SK-N-SH (cell line): ENCODE measurements around the gene RAB3IP. TPM values are rescaled to one million over a fixed set of nuclear protein-coding genes. Genes with fewer than 3 reads are reported as not detected.

Source experiments
- CTCF ChIA-PET: fragments of 300-600, 350-600 bp; formaldehyde crosslinking; extraction: SDS; loops from one replicate; lab custom pipeline; 2021; lab: Yijun Ruan, JAX
- POLR2A ChIA-PET: fragments of 350-600 bp; sonication (Branson Sonifier 250); formaldehyde crosslinking; extraction: SDS; loops from one replicate; lab custom pipeline; 2020; ENCODE audit warnings: antibody characterized with exemption, inconsistent platforms; lab: Yijun Ruan, JAX
- DNase-seq: peaks from one replicate; pipeline ENCODE4 v3.0.0; 2012
- H2AFZ ChIP-seq: fragments of 200-600 bp; sonication (generic); 2 replicates; pipeline ENCODE4 v1.8.1; 2016; ENCODE audit warnings: antibody characterized with exemption, mild to moderate bottlenecking, low read depth
- H3F3A ChIP-seq: fragments of 200-600 bp; sonication (generic); replicated peaks from 2 replicates; pipeline ENCODE3; 2016; ENCODE audit warnings: antibody characterized with exemption, mild to moderate bottlenecking; ENCODE audit not compliant: insufficient read depth
- H3K27ac ChIP-seq, 2 experiments: fragments of 200-500 bp in 1 of 2; fragments of 200-600 bp in 1 of 2; sonication (Bioruptor generic) in 1 of 2; sonication (generic), shearing (Covaris generic) in 1 of 2; 2 replicates each; pipeline versions ENCODE4 v1.5.1 to v1.6.1; 2014 to 2016; ENCODE audit warnings: low read depth in 2 of 2, inconsistent platforms in 1 of 2, low read length in 1 of 2, mild to moderate bottlenecking in 1 of 2, mixed read lengths in 1 of 2
- H3K27me3 ChIP-seq: fragments of 200-600 bp; sonication (generic), shearing (Covaris generic); 2 replicates; pipeline ENCODE4 v1.6.1; 2016; ENCODE audit warnings: mixed run types; ENCODE audit not compliant: insufficient read depth
- H3K36me3 ChIP-seq, 2 experiments: fragments of 200-500 bp in 1 of 2; fragments of 200-600 bp in 1 of 2; sonication (Bioruptor generic) in 1 of 2; sonication (generic) in 1 of 2; replicated peaks in 1 of 2; 2 replicates each; pipeline versions ENCODE3 to v1.5.1; 2014 to 2016; ENCODE audit warnings: low read length in 1 of 2, mild to moderate bottlenecking in 1 of 2; ENCODE audit not compliant: insufficient read depth in 2 of 2, control insufficient read depth in 1 of 2
- H3K4me1 ChIP-seq, 2 experiments: fragments of 200-500 bp in 1 of 2; fragments of 200-600 bp in 1 of 2; sonication (Bioruptor generic) in 1 of 2; sonication (generic), shearing (Covaris generic) in 1 of 2; 2 replicates each; pipeline versions ENCODE4 v1.5.1 to v1.6.1; 2014 to 2016; ENCODE audit warnings: low read depth in 1 of 2, low read length in 1 of 2, mixed run types in 1 of 2; ENCODE audit not compliant: insufficient read depth in 2 of 2, control insufficient read depth in 1 of 2
- H3K4me2 ChIP-seq: fragments of 200-600 bp; sonication (generic), shearing (Covaris generic); 2 replicates; pipeline ENCODE4 v1.6.1; 2017; ENCODE audit warnings: mixed run types
- H3K4me3 ChIP-seq, 2 experiments: fragments of 200-500 bp in 1 of 2; fragments of 200-600 bp in 1 of 2; sonication (Bioruptor generic) in 1 of 2; sonication (generic), shearing (Covaris generic) in 1 of 2; 2 replicates each; pipeline versions ENCODE4 v1.5.1 to v1.8.1; 2014 to 2016; ENCODE audit warnings: low read depth in 2 of 2, inconsistent platforms in 1 of 2, low read length in 1 of 2, mild to moderate bottlenecking in 1 of 2, mixed read lengths in 1 of 2, moderate library complexity in 1 of 2
- H3K79me2 ChIP-seq: fragments of 200-600 bp; sonication (generic); 2 replicates; pipeline ENCODE4 v1.8.1; 2017; ENCODE audit warnings: mild to moderate bottlenecking; ENCODE audit not compliant: insufficient read depth
- H3K9ac ChIP-seq: fragments of 200-600 bp; sonication (generic); 2 replicates; pipeline ENCODE4 v1.6.1; 2017; ENCODE audit warnings: mixed run types
- H3K9me2 ChIP-seq: fragments of 200-600 bp; sonication (generic); 2 replicates; pipeline ENCODE4 v1.6.1; 2017; ENCODE audit warnings: mixed run types
- H3K9me3 ChIP-seq: fragments of 200-600 bp; sonication (generic); 2 replicates; pipeline ENCODE4 v1.6.1; 2017; ENCODE audit warnings: mixed run types, mild to moderate bottlenecking, moderate library complexity
- H4K20me1 ChIP-seq: fragments of 200-600 bp; sonication (generic); 2 replicates; pipeline ENCODE4 v1.6.1; 2017; ENCODE audit warnings: mild to moderate bottlenecking, mixed run types; ENCODE audit not compliant: insufficient read depth
- CTCF ChIP-seq: fragments of 200-600 bp; sonication (generic); IDR thresholded peaks from 2 replicates; pipeline ENCODE4 v1.6.1; 2017; ENCODE audit warnings: antibody characterized with exemption, mild to moderate bottlenecking, moderate library complexity
- EZH2phosphoT487 ChIP-seq: fragments of 200-600 bp; sonication (generic); IDR thresholded peaks from 2 replicates; pipeline ENCODE4 v1.6.1; 2017; ENCODE audit warnings: low read depth, mixed run types, mild to moderate bottlenecking, antibody characterized with exemption, moderate library complexity, borderline replicate concordance
- FOXJ3 ChIP-seq: sonication (generic); formaldehyde crosslinking; IDR thresholded peaks from 2 replicates; pipeline ENCODE4 v1.5.1; 2020; ENCODE audit warnings: mild to moderate bottlenecking, missing genetic modification reagents
- FOXM1 ChIP-seq: IDR thresholded peaks from 2 replicates; pipeline ENCODE4 v1.4.0; 2012; ENCODE audit warnings: low read depth, mild to moderate bottlenecking
- GATA2 ChIP-seq: sonication (generic); formaldehyde crosslinking; IDR thresholded peaks from 2 replicates; pipeline ENCODE4 v1.5.0; 2020; ENCODE audit warnings: mild to moderate bottlenecking, missing genetic modification reagents
- IRF3 ChIP-seq: fragments of 150-350 bp; IDR thresholded peaks from 2 replicates; pipeline ENCODE4 v1.6.1; 2016; ENCODE audit warnings: mild to moderate bottlenecking, low read depth, low read length
- NFIC ChIP-seq: IDR thresholded peaks from 2 replicates; pipeline ENCODE4 v1.4.0; 2012; ENCODE audit warnings: borderline replicate concordance
- NRF1 ChIP-seq: IDR thresholded peaks from 2 replicates; pipeline ENCODE4 v1.6.1; 2012; ENCODE audit warnings: low read depth, mild to moderate bottlenecking, low read length
- POLR2AphosphoS5 ChIP-seq: IDR thresholded peaks from 2 replicates; pipeline ENCODE4 v1.6.1; 2012; ENCODE audit warnings: low read depth, low read length
- RAD21 ChIP-seq: IDR thresholded peaks from 2 replicates; pipeline ENCODE4 v1.6.1; 2012; ENCODE audit warnings: mild to moderate bottlenecking, low read length
- REST ChIP-seq: IDR thresholded peaks from 2 replicates; pipeline ENCODE4 v1.6.1; 2012; ENCODE audit warnings: mild to moderate bottlenecking, low read depth, low read length, moderate library complexity
- RFX5 ChIP-seq: IDR thresholded peaks from 2 replicates; pipeline ENCODE4 v1.6.1; 2012; ENCODE audit warnings: mild to moderate bottlenecking, improper control_type of control experiment, low read length
- RXRA ChIP-seq: IDR thresholded peaks from 2 replicates; pipeline ENCODE4 v1.4.0; 2012; ENCODE audit warnings: low read depth, mild to moderate bottlenecking, borderline replicate concordance
- SMC3 ChIP-seq: IDR thresholded peaks from 2 replicates; pipeline ENCODE4 v1.6.1; 2012; ENCODE audit warnings: low read depth, low read length, improper control_type of control experiment
- YY1 ChIP-seq: IDR thresholded peaks from 2 replicates; pipeline ENCODE4 v1.4.0; 2012; ENCODE audit warnings: low read depth, mild to moderate bottlenecking
- WGBS: methylation state at CpG from one replicate; pipeline ENCODE4 v1.1.6; 2017; ENCODE audit warnings: low lambda C conversion rate; 5-methylcytosine and 5-hydroxymethylcytosine counted together
- polyA plus RNA-seq, 3 experiments: library from polyadenylated mRNA; depleted of rRNA; stranded (reverse); fragments of >200 nt; gene quantifications; 2 replicates each; pipeline ENCODE4 v1.2.3, GENCODE V29; 2012
- TF ChIP-seq, protein P1 (sequence below): fragments of 150-350 bp; IDR thresholded peaks from 2 replicates; pipeline ENCODE4 v1.6.1; 2017; ENCODE audit warnings: antibody characterized with exemption, low read length, low read depth, borderline replicate concordance
- TF ChIP-seq, protein P2 (sequence below): IDR thresholded peaks from 2 replicates; pipeline ENCODE4; 2012
- TF ChIP-seq, protein P3 (sequence below): IDR thresholded peaks from 2 replicates; pipeline ENCODE4 v1.4.0; 2012; ENCODE audit warnings: low read depth
- TF ChIP-seq, protein P4 (sequence below): IDR thresholded peaks from 2 replicates; pipeline ENCODE4 v1.4.0; 2012; ENCODE audit warnings: low read depth, borderline replicate concordance

Gene RAB3IP
- polyA plus RNA-seq, 1 of the 3 experiments (the other 2 are of a cell fraction), result 5.4 TPM

GRCh38 chr12:69698769-69699540 lies 39.7 kb upstream of the RAB3IP start, which contains the start of gene BEST3:
BEST3 (minus strand) TSS chr12:69699303; CDS start chr12:69697798, 1,505 bp downstream.
- no peak within 1 kb of the TSS for H2AFZ ChIP-seq
- 95% methylated on average over 12 of the region's 12 CpGs for WGBS
- no peak within 1 kb of the TSS for H3K4me3 ChIP-seq
- H4K20me1 ChIP-seq, result no peaks in the 10 kb centered on the region
- no peaks in the 10 kb centered on the region for H3K27me3 ChIP-seq
- no peak within 1 kb of the TSS for H3K9ac ChIP-seq
- H3K9me2 ChIP-seq, result no peaks in the 10 kb centered on the region
- no peaks in the 10 kb centered on the region for H3F3A ChIP-seq
- no peak within 1 kb of the TSS for H3K27ac ChIP-seq
- no peaks in the 10 kb centered on the region for H3K79me2 ChIP-seq
- ChIA-PET CTCF (interaction anchor here (1.2 kb wide), 1 partner anchor 39 kb away, joined by 4 read pairs; no protein-coding TSS in a partner anchor), POLR2A (no interaction called here)
- no peaks in the 10 kb centered on the region for H3K4me1 ChIP-seq
- TF ChIP-seq FOXM1 (no peak), GATA2 (no peak), RXRA (no peak), RAD21 (no peak), SMC3 (no peak), REST (no peak), FOXJ3 (CRISPR knock-in tag) (no peak), NFIC (no peak), NRF1 (no peak), RFX5 (no peak), IRF3 (no peak), YY1 (no peak), POLR2AphosphoS5 (no peak), CTCF (no peak), EZH2phosphoT487 (no peak)
- TF ChIP-seq, protein P1, sequence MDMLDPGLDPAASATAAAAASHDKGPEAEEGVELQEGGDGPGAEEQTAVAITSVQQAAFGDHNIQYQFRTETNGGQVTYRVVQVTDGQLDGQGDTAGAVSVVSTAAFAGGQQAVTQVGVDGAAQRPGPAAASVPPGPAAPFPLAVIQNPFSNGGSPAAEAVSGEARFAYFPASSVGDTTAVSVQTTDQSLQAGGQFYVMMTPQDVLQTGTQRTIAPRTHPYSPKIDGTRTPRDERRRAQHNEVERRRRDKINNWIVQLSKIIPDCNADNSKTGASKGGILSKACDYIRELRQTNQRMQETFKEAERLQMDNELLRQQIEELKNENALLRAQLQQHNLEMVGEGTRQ, result no peak
- TF ChIP-seq, protein P2, sequence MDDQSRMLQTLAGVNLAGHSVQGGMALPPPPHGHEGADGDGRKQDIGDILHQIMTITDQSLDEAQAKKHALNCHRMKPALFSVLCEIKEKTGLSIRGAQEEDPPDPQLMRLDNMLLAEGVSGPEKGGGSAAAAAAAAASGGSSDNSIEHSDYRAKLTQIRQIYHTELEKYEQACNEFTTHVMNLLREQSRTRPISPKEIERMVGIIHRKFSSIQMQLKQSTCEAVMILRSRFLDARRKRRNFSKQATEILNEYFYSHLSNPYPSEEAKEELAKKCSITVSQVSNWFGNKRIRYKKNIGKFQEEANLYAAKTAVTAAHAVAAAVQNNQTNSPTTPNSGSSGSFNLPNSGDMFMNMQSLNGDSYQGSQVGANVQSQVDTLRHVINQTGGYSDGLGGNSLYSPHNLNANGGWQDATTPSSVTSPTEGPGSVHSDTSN, result no peak
- TF ChIP-seq, protein P3, sequence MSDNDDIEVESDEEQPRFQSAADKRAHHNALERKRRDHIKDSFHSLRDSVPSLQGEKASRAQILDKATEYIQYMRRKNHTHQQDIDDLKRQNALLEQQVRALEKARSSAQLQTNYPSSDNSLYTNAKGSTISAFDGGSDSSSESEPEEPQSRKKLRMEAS, result no peak
- TF ChIP-seq, protein P4, sequence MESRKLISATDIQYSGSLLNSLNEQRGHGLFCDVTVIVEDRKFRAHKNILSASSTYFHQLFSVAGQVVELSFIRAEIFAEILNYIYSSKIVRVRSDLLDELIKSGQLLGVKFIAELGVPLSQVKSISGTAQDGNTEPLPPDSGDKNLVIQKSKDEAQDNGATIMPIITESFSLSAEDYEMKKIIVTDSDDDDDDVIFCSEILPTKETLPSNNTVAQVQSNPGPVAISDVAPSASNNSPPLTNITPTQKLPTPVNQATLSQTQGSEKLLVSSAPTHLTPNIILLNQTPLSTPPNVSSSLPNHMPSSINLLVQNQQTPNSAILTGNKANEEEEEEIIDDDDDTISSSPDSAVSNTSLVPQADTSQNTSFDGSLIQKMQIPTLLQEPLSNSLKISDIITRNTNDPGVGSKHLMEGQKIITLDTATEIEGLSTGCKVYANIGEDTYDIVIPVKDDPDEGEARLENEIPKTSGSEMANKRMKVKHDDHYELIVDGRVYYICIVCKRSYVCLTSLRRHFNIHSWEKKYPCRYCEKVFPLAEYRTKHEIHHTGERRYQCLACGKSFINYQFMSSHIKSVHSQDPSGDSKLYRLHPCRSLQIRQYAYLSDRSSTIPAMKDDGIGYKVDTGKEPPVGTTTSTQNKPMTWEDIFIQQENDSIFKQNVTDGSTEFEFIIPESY, result no peak
- DNase-seq, result no peak
- H3K9me3 ChIP-seq, result no peaks in the 10 kb centered on the region
- H3K36me3 ChIP-seq, result no peaks in the 10 kb centered on the region
- no peak within 1 kb of the TSS for H3K4me2 ChIP-seq
